GM12878 (cell line): Measurements from ENCODE around the gene ALOXE3.

Source experiments
- FOS ChIP-seq: IDR thresholded peaks from 3 replicates; pipeline ENCODE4 v1.6.1; 2011; ENCODE audit warnings: borderline replicate concordance; ENCODE audit not compliant: insufficient read length; ENCODE audit errors: extremely low read depth
- ZNF24 ChIP-seq: fragments of 450-650 bp; IDR thresholded peaks from 2 replicates; pipeline ENCODE4 v1.6.1; 2017; ENCODE audit warnings: antibody characterized with exemption, mild to moderate bottlenecking

GRCh38 chr17:8067806-8068205 lies 50.5 kb downstream of the ALOXE3 start:
- TF ChIP-seq FOS (no peak), ZNF24 (no peak)
